NCI-H460 (cell line): ENCODE data around the gene COX4I1. TPM values are rescaled to one million over a fixed set of nuclear protein-coding genes. Genes with fewer than 3 reads are reported as not detected.
A peak's percentile ranks its signal among the peaks of the same experiment; 100 is the strongest.

Experiments used
- DNase-seq: peaks from one replicate; pipeline ENCODE4 v3.0.0-alpha.2; 2016; ENCODE audit warnings: low read depth; ENCODE audit errors: extremely low read depth
- polyA plus RNA-seq: library from polyadenylated mRNA; depleted of rRNA; stranded (reverse); fragments of >200 nt; gene quantifications from 2 replicates; pipeline ENCODE4 v1.2.3, GENCODE V29; 2014; cell fraction: nucleus; rRNA removed
- total RNA-seq: library from RNA; depleted of rRNA; stranded (reverse); fragments of >200 nt; shearing (Covaris generic); gene quantifications from 2 replicates; pipeline ENCODE4 v1.2.3, GENCODE V29; 2014; rRNA removed

COX4I1 gene
- 490 and 498 TPM in 2 replicates for total RNA-seq
- 681 and 732 TPM in 2 replicates for polyA plus RNA-seq

DNA sequence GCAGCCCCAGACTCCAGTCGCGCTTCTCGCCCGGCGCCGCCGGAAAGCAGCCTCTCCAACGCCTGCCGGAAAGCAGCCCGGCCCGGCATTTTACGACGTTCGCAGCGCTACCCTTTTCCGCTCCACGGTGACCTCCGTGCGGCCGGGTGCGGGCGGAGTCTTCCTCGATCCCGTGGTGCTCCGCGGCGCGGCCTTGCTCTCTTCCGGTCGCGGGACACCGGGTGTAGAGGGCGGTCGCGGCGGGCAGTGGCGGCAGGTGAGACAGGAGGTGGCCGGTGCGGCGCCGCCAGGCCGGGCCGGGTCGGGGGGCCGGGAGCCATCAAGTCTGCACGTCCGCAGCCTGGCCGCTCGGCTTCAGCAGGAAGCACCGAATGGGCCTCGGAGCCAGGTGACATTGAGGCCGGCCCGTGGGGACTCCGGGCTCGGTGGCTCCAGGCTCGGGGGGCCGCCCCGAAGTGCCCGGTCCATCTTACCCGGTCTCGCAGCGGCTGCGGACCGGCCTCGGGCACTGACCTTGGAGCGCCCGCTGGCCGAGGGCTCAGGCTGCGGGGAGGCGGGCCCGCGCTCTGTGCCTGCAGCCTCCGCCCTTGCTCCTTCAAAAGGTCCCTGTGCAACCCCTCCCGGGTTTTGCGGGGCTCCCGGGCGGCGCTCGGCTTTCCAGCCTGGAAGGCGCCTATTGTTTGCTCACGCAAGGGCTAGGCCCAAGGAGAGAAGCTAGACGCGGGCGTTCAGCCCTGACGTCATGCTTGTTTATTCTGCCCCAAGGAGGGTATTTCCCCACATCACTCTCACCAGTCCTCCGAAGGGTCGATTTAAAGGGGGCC is at the start of gene COX4I1, which contains the start of gene EMC8:
Gene COX4I1 (plus strand): TSS at position 199 of the 824 bp plus-strand sequence. CDS start 1,511 bp downstream, outside the sequence.
Gene EMC8 (minus strand): TSS at position 48 of the 824 bp plus-strand sequence. CDS start 249 bp downstream, outside the sequence.
- DNase-seq: peak; percentile 85

DNA sequence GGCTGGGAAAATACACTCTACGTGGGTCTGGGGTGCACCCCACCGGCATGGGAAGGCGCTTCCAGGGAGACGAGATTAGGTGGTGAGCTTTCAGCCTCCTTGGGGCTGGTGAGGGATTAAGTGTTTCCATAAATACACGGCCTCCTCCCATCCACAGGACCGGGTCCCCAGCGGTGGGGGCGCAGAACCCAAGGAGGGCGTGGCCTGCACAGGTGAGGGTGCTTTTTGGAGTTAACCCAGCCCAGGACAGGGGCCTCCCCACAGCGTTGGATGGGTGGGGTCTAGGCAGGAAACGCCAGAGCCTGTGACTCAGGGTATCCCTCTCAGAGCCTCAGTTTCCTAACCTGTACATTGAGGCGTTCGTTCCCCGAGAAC is 49.7 kb upstream of the COX4I1 start:
- no peak for DNase-seq

GRCh38 chr16:85750146-85750826 is 49.2 kb upstream of the COX4I1 start:
- no peak for DNase-seq

DNA sequence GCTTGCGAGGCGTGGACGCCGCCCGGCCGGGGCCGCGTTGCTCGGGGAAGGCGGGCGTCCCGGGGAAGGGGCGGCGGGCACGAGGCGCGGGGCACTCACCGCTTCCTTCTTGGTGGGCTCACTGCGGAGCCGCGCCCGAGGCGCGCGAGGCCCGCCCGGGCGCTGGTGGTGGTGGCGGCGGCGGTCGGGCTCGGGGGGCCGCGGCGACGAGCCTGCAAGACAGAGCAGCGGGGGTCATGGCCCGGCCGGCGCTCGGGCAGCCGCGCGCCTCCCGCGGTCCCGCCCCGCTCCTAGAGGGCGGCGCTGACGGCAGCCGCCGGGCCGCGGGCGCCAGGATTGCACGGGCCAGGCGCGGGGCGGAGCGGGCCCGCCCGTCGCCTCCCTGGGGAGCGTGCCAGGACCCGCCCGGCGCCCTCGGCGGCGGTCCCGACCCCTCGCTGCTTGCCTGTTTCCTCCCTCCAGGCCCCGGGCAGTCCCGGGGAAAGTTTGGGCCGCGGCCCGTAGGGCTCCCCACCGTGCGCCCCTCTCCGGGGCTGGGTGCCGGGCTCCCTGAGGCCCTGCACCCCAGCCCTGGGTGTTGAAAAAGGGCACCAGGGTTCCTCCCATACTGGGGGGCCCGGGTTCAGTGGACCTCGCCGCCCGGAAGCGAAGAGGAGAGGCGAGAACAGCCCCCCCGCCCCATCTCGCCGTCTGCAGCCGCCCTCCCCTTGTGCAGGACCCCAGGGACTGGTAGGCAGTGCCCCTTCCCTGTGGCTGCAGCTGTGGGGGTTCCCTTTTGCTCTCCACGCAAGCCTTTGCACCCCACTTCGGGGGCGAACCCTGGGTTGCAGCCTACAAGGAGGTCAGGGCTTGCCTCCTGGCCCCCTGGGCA is 48.4 kb upstream of the COX4I1 start, which contains the start of gene C16orf74:
Gene C16orf74 (minus strand): TSS at position 270 of the 871 bp plus-strand sequence. CDS start 15,879 bp downstream, outside the sequence.
- DNase-seq: peak; percentile 34

DNA sequence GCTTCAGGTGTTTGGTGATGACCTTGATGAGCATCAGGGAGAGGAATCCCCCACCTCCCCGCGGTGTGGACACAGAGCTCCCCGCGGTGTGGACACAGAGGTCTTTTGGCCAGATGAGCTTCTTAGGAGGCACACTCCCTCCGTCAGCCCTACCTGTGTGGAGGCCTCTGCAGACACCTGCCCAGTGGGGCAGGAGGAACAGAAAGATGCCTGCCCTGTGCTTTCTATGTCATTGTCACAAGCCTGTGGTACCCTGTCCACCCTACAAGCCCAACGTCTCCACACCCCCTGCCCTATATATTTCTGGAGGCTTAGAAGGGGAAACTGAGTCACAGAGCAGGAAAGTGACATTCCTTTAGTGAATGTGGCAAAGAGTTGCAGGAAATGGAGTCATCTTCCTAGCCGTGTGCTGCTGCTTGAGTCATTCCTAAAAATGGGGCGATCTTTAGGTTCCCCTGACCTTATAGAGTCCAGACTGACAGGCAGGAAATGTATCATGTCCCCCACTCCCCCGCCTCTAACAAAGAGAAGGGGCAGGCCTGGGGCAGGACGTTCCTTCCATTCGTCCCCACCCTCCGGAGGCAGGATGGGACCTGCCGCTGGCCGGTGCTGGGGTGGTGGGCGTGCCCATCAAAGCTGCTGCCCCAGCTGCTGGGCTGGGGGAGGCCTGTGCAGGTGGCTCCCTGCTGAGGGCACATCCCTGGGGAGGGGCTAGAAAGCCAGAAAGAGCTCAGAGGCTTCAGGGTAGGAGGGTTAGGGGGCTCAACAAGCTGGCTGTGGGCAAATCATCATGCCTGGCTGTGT is 47.6 kb upstream of the COX4I1 start:
- DNase-seq: no peak

- peak; percentile 24 for DNase-seq
Measured at GRCh38 chr16:85752511-85753420, 46.7 kb upstream of the COX4I1 start.

- DNase-seq: no peak
Measured at GRCh38 chr16:85753559-85753958, 45.9 kb upstream of the COX4I1 start.

- no peak for DNase-seq
Measured at GRCh38 chr16:85753976-85754375, 45.5 kb upstream of the COX4I1 start.

- no peak for DNase-seq
Measured at GRCh38 chr16:85754413-85754812, 45.1 kb upstream of the COX4I1 start.

- no peak for DNase-seq
Measured at GRCh38 chr16:85755929-85756768, 43.3 kb upstream of the COX4I1 start.

DNA sequence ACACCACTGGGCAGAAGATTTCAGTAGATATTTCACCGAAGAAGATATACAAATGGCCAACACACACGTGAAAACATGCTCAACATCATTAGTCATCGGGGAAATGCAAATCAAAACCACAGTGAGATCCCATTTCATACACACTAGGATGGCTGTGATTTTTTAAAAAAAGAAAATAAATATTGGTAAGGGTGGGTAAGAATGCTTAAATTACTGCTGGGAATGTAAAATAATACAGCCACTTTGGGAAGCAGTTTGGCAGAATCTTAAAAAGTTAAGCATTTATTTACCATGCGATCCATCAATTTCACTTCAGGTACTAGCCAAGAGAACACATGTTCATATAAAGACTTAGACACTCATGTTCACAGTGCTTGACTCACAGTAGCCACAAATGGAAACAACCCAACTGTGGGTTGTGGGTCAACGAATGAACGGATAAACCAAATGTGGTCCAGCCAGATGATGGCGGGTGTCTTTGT is 42.1 kb upstream of the COX4I1 start:
- no peak for DNase-seq

GRCh38 chr16:85759136-85759535 is 40.4 kb upstream of the COX4I1 start:
- no peak for DNase-seq

DNA sequence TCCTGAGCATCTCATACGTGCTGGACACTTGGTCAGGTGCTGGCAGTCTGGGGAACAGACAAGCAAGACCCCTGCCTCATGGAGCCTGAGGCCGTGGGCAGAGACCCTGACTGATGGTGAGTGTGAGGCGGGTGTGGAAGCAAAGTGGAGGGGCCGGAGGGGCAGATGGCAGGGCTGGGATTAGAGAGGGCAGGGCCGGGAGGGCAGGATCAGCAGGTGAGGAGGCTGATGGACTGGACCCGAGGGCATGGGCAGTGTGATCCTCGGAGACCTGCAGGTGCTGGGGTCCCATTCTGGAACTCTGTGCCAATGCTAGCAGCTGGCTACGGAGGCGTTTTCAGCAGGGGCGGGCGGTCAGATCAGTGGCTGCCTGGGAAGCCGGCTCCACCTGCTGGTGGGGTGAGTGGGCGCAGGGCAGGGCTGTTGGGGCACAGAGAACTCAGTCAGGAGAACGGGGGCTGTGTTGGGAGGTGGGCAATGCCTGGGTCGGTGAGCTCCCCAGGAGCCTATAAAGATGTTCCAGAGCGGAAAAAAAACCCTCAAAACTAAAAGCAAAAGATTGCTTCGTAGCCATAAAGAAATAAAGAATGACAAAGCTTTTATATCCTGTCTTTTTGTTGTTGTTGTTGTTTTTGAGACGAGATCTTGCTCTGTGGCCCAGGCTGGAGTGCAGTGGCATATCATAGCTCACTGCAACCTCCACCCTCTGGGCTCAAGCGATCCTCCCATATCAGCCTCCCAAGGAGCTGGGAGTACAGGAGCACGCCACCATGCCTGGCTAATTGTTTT is 39.7 kb upstream of the COX4I1 start:
- no peak for DNase-seq

DNA sequence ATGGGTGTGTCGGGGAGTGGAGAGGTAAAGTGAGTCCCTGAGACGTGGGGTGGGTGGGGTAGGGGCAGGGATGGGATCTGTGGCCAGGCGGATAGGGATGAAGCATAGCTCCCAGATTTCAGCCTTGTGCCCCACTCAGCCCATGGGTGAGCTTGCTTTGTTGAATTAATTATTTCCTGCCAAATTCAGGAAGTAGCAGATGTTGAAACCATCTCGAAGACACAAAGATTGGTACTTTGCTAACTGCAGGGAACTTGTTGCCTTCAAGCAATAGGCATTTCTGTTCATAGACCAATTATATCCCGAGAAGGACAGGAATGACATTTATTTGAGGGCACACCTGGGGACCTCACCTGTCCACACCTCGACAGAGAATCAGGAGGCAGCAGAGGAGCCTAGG is 37.6 kb upstream of the COX4I1 start:
- DNase-seq: no peak

GRCh38 chr16:85762970-85763369 is 36.5 kb upstream of the COX4I1 start:
- no peak for DNase-seq

DNA sequence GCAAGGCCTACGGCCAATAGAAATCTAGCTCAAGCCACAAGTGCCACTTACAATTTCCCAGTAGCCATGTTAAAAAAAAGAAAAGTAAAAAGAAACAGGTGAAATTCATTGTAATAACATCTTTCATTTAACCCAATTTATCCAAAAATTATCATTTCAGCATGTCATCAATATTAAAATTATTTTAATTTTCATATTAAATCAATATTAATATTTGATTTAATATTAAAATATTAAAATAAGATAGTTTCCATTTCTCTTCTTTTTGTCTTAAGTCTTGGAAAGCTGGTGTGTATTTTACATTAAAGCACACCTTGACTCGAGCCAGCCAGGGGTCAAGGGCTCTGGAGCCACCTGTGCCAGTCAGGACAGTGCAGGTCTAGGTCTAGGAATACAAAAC is 35.9 kb upstream of the COX4I1 start:
- DNase-seq: no peak

DNA sequence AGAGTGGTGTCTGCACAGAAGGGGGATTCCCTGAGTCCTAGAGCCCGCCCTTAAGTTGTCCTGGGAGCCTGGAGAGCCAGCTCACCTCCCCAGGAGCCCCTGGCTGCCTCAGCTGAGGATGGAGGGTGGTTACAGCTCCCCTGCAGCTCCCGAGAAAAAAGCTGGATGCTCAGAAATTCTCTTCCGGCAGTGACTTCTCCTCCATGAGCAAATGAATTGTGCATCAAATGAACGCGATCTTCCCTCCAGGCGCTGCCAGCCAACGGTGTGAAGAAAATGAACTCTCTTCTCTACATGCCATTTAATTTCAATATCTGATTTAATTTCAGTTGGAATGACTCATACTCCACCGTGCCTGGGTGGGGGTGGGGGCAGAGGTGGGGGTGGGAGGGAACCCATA is 34.3 kb upstream of the COX4I1 start:
- no peak for DNase-seq
